ENCODE data around the gene RAD51C. TPM values are rescaled to one million over a fixed set of nuclear protein-coding genes. Genes with fewer than 3 reads are reported as not detected.

RAD51C gene
- polyA plus RNA-seq, 1 donor (not counting 4 experiments of a cell fraction or from before 2014, with no cell fraction given) = 41.8 TPM

- no peak for FAIRE-seq
- H3K27ac ChIP-seq (ENCODE audit: control insufficient read depth, insufficient read depth, low read length) = peak overlapping the region; percentile 78
Observed at GRCh38 chr17:58679263-58680037, 13.0 kb upstream of the RAD51C start.

DNA sequence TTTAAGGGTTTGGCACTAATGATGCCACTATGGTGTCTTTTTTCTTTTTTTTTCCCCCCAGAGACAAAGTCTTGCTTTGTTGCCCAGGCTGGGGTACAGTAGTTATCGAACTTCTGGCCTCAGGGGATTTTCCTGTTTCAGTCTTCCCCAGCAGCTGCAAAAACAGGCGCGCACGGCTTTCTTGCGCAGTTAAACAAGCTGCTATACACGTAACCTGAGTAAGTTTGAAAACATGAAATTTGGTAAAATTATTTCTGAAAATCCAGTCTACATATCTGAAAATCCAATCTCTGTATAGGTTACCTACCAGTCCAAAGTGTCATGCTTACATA is 12.4 kb upstream of the RAD51C start:
- TF ChIP-seq, protein P1, sequence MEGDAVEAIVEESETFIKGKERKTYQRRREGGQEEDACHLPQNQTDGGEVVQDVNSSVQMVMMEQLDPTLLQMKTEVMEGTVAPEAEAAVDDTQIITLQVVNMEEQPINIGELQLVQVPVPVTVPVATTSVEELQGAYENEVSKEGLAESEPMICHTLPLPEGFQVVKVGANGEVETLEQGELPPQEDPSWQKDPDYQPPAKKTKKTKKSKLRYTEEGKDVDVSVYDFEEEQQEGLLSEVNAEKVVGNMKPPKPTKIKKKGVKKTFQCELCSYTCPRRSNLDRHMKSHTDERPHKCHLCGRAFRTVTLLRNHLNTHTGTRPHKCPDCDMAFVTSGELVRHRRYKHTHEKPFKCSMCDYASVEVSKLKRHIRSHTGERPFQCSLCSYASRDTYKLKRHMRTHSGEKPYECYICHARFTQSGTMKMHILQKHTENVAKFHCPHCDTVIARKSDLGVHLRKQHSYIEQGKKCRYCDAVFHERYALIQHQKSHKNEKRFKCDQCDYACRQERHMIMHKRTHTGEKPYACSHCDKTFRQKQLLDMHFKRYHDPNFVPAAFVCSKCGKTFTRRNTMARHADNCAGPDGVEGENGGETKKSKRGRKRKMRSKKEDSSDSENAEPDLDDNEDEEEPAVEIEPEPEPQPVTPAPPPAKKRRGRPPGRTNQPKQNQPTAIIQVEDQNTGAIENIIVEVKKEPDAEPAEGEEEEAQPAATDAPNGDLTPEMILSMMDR (optimal IDR thresholded peaks at IDR 0.05 in 1 of 3, IDR thresholded peaks at IDR 0.05 in 1 of 3, conservative IDR thresholded peaks at IDR 0.05 in 1 of 3; ENCODE audit: extremely low read depth in 1 of 3, insufficient read depth in 2 of 3, low read length in 3 of 3) = no peak
- no peak for TF ChIP-seq EZH2 (IDR thresholded peaks at IDR 0.05; ENCODE audit: low read length)
- H3K79me2 ChIP-seq (ENCODE audit: control insufficient read depth, insufficient read depth, low read length) = no peaks in the 10 kb centered on the region
- no peaks in the 10 kb centered on the region for H3K4me1 ChIP-seq (ENCODE audit: control insufficient read depth, extremely low read depth, insufficient read depth, low read length)
- dilution Hi-C loops (cut with MboI; ENCODE audit: extremely low pct_ligation_motif_present, low sequenced_read_pairs) = no loop called here
- no peaks in the 10 kb centered on the region for H3K9me1 ChIP-seq (ENCODE audit: control insufficient read depth, extremely low read depth, insufficient read depth, low read length)
- FAIRE-seq (no peak), DNase-seq (ENCODE audit: low read depth, low spot score) (no peak)
- H3K9me3 ChIP-seq (ENCODE audit: control insufficient read depth, low read depth, low read length) = no peaks in the 10 kb centered on the region
- peak overlapping the region in 1 of 3 experiments; percentile 49 for H3K4me3 ChIP-seq (ENCODE audit: control insufficient read depth in 2 of 3, extremely low read depth in 1 of 3, insufficient read depth in 2 of 3, low read depth in 1 of 3, low read length in 3 of 3)
- H3K27me3 ChIP-seq (ENCODE audit: control insufficient read depth, extremely low read depth, insufficient read depth, low read length) = no peaks in the 10 kb centered on the region
- H3K27ac ChIP-seq (ENCODE audit: control insufficient read depth, insufficient read depth, low read length) = peak overlapping the region; percentile 78
- H2AFZ ChIP-seq (ENCODE audit: control insufficient read depth, low read length) = no peak overlapping the region
- H3K9ac ChIP-seq (ENCODE audit: control insufficient read depth, extremely low read depth, insufficient read depth, low read length) = peak overlapping the region; percentile 69
- peak overlapping the region; percentile 64 for H3K4me2 ChIP-seq (ENCODE audit: control insufficient read depth, extremely low read depth, insufficient read depth, low read depth, low read length)
- H3K36me3 ChIP-seq (ENCODE audit: control insufficient read depth in 2 of 2, extremely low read depth in 1 of 2, insufficient read depth in 2 of 2, low read length in 2 of 2) = no peaks in the 10 kb centered on the region
- no peaks in the 10 kb centered on the region for H4K20me1 ChIP-seq (ENCODE audit: control insufficient read depth, extremely low read depth, insufficient read depth, low read length)

More at GRCh38 chr17:58679263-58680037, 13.0 kb upstream of the RAD51C start:
- H3K27me3 ChIP-seq (ENCODE audit: control insufficient read depth, extremely low read depth, insufficient read depth, low read length) = no peaks in the 10 kb centered on the region
- TF ChIP-seq EZH2 (IDR thresholded peaks at IDR 0.05; ENCODE audit: low read length) = no peak
- TF ChIP-seq, protein P1 (optimal IDR thresholded peaks at IDR 0.05 in 1 of 3, IDR thresholded peaks at IDR 0.05 in 1 of 3, conservative IDR thresholded peaks at IDR 0.05 in 1 of 3; ENCODE audit: extremely low read depth in 1 of 3, insufficient read depth in 2 of 3, low read length in 3 of 3) = no peak
- H2AFZ ChIP-seq (ENCODE audit: control insufficient read depth, low read length) = no peak overlapping the region
- no peaks in the 10 kb centered on the region for H3K36me3 ChIP-seq (ENCODE audit: control insufficient read depth in 2 of 2, extremely low read depth in 1 of 2, insufficient read depth in 2 of 2, low read length in 2 of 2)
- H3K4me2 ChIP-seq (ENCODE audit: control insufficient read depth, extremely low read depth, insufficient read depth, low read depth, low read length) = peak overlapping the region; percentile 64
- dilution Hi-C loops (cut with MboI; ENCODE audit: extremely low pct_ligation_motif_present, low sequenced_read_pairs) = no loop called here
- H3K9me1 ChIP-seq (ENCODE audit: control insufficient read depth, extremely low read depth, insufficient read depth, low read length) = no peaks in the 10 kb centered on the region
- no peak for DNase-seq (ENCODE audit: low read depth, low spot score)
- no peaks in the 10 kb centered on the region for H3K79me2 ChIP-seq (ENCODE audit: control insufficient read depth, insufficient read depth, low read length)
- no peaks in the 10 kb centered on the region for H3K9me3 ChIP-seq (ENCODE audit: control insufficient read depth, low read depth, low read length)
- peak overlapping the region; percentile 69 for H3K9ac ChIP-seq (ENCODE audit: control insufficient read depth, extremely low read depth, insufficient read depth, low read length)
- H4K20me1 ChIP-seq (ENCODE audit: control insufficient read depth, extremely low read depth, insufficient read depth, low read length) = no peaks in the 10 kb centered on the region
- H3K4me3 ChIP-seq (ENCODE audit: control insufficient read depth in 2 of 3, extremely low read depth in 1 of 3, insufficient read depth in 2 of 3, low read depth in 1 of 3, low read length in 3 of 3) = peak overlapping the region in 1 of 3 experiments; percentile 49
- no peaks in the 10 kb centered on the region for H3K4me1 ChIP-seq (ENCODE audit: control insufficient read depth, extremely low read depth, insufficient read depth, low read length)
